ENCODE data around the gene CDK5R2. TPM values are rescaled to one million over a fixed set of nuclear protein-coding genes. Genes with fewer than 3 reads are reported as not detected.

CDK5R2 gene
- total and polyA plus RNA-seq, 10 donors: not detected

GRCh38 chr2:219010162-219010756 lies 50.8 kb downstream of the CDK5R2 start:
- Histone ChIP-seq H3K27me3 (replicated peaks in 1 of 7) (peaks cover 0 to 67% (median 11%) of the 10 kb centered on the region in 7 donors), H3K4me1 (no peaks in the 10 kb centered on the region), H3K27ac (no peak overlapping the region), H3K9me3 (peaks cover 0 to 7% (median 0%) of the 10 kb centered on the region in 8 donors), H3K4me3 (no peak overlapping the region), H3K36me3 (no peaks in the 10 kb centered on the region)
- WGBS, 5 donors: 34 to 61% (median 51%) methylated on average over 6 of the region's 6 CpGs
- no peak for DNase-seq
- intact Hi-C loops (cut with DNase I; ENCODE audit: low total_unique reads): no loop called here
- TF ChIP-seq POLR2AphosphoS5 (IDR thresholded peaks at IDR 0.05): no peak
- TF ChIP-seq CTCF (IDR thresholded peaks at IDR 0.05 in 8 of 11, conservative IDR thresholded peaks at IDR 0.05 in 3 of 11): peak in 4 of 11 experiments; percentile 13 to 30 (median 21)
- no peak for TF ChIP-seq POLR2A (IDR thresholded peaks at IDR 0.05)

GRCh38 chr2:219010873-219011272 lies 51.4 kb downstream of the CDK5R2 start:
- H3K4me1 ChIP-seq: no peaks in the 10 kb centered on the region
- H3K36me3 ChIP-seq: no peaks in the 10 kb centered on the region
- no peak for DNase-seq
- peaks cover 0 to 7% (median 0%) of the 10 kb centered on the region in 8 donors for H3K9me3 ChIP-seq
- intact Hi-C loops (cut with DNase I; ENCODE audit: low total_unique reads): no loop called here
- TF ChIP-seq CTCF (IDR thresholded peaks at IDR 0.05 in 8 of 11, conservative IDR thresholded peaks at IDR 0.05 in 3 of 11) (no peak), POLR2AphosphoS5 (IDR thresholded peaks at IDR 0.05) (no peak), POLR2A (IDR thresholded peaks at IDR 0.05) (no peak)
- no peak overlapping the region for H3K27ac ChIP-seq
- no peak overlapping the region for H3K4me3 ChIP-seq
- peaks cover 0 to 61% (median 5%) of the 10 kb centered on the region in 7 donors for H3K27me3 ChIP-seq (replicated peaks in 1 of 7)
- 83 to 91% (median 85%) methylated on average over 5 of the region's 5 CpGs for WGBS, 5 donors

Small RNAs within 50 kb of the gene (microRNA-seq; reads per million reads assigned to microRNA genes)
- 56.7 to 173 (median 56.8) reads per million in 3 donors for gene MIR375

Small RNAs within 50 kb of the gene (small RNA-seq; reads per million reads assigned to genes)
- gene MIR375 (3.9 to 8.1 (median 5.1) reads per million in 4 donors), gene RNU6-642P (0 reads per million in 4 donors)

Other genes with a start within 250 kb of the CDK5R2 start
- 10 to 100 TPM; 14.5 to 40.5 (median 28.6) TPM for gene TTLL4, start 248.8 kb upstream of the CDK5R2 start, total RNA-seq
- gene TTLL4, start 248.8 kb upstream of the CDK5R2 start, polyA plus RNA-seq: 10 to 100 TPM in 2 of 3 donors, 1 to 10 TPM in 1; 6.2 to 13.7 (median 12.0) TPM
- gene CYP27A1, start 177.5 kb upstream of the CDK5R2 start, total RNA-seq: 10 to 100 TPM; 11.6 to 24.9 (median 17.2) TPM
- 10 to 100 TPM in 2 of 3 donors, 1 to 10 TPM in 1; 8.7 to 65.5 (median 13.2) TPM for gene CYP27A1, start 177.5 kb upstream of the CDK5R2 start, polyA plus RNA-seq
- gene PRKAG3, start 127.9 kb upstream of the CDK5R2 start, total RNA-seq: not detected
- gene PRKAG3, start 127.9 kb upstream of the CDK5R2 start, polyA plus RNA-seq: not detected
- 10 to 100 TPM in 3 of 7 donors, 1 to 10 TPM in 4; 2.2 to 10.9 (median 10.0) TPM for gene WNT6, start 99.9 kb upstream of the CDK5R2 start, total RNA-seq
- gene WNT6, start 99.9 kb upstream of the CDK5R2 start, polyA plus RNA-seq: 1 to 10 TPM; 1.1 to 4.0 (median 1.1) TPM
- 1 to 10 TPM; 1.6 to 7.9 (median 3.5) TPM for gene WNT10A, start 78.8 kb upstream of the CDK5R2 start, total RNA-seq
- 1 to 10 TPM; 1.5 to 2.5 (median 1.5) TPM for gene WNT10A, start 78.8 kb upstream of the CDK5R2 start, polyA plus RNA-seq
- gene FEV, start 25.5 kb downstream of the CDK5R2 start, total RNA-seq: not detected
- not detected for gene FEV, start 25.5 kb downstream of the CDK5R2 start, polyA plus RNA-seq
- gene CRYBA2, start 33.8 kb downstream of the CDK5R2 start, total RNA-seq: not detected
- gene CRYBA2, start 33.8 kb downstream of the CDK5R2 start, polyA plus RNA-seq: not detected
- gene CFAP65, start 81.8 kb downstream of the CDK5R2 start, total RNA-seq: under 1 TPM in 1 of 7 donors, not detected in 6; 0.28 TPM
- not detected for gene CFAP65, start 81.8 kb downstream of the CDK5R2 start, polyA plus RNA-seq
- not detected for gene IHH, start 101.3 kb downstream of the CDK5R2 start, total RNA-seq
- under 1 TPM in 2 of 3 donors, not detected in 1; 0.06 to 0.13 TPM for gene IHH, start 101.3 kb downstream of the CDK5R2 start, polyA plus RNA-seq
- 10 to 100 TPM; 13.3 to 25.9 (median 16.6) TPM for gene NHEJ1, start 201.1 kb downstream of the CDK5R2 start, total RNA-seq
- 1 to 10 TPM; 5.5 to 7.9 (median 7.8) TPM for gene NHEJ1, start 201.1 kb downstream of the CDK5R2 start, polyA plus RNA-seq
- gene SLC23A3, start 210.4 kb downstream of the CDK5R2 start, total RNA-seq: 1 to 10 TPM; 1.5 to 5.0 (median 3.5) TPM
- 1 to 10 TPM; 1.2 to 2.2 (median 1.3) TPM for gene SLC23A3, start 210.4 kb downstream of the CDK5R2 start, polyA plus RNA-seq
- 10 to 100 TPM; 51.3 to 80.8 (median 66.4) TPM for gene CNPPD1, start 217.3 kb downstream of the CDK5R2 start, total RNA-seq
- 10 to 100 TPM; 53.5 to 65.2 (median 65.2) TPM for gene CNPPD1, start 217.3 kb downstream of the CDK5R2 start, polyA plus RNA-seq
- gene RETREG2, start 218.6 kb downstream of the CDK5R2 start, total RNA-seq: 100 to 1,000 TPM in 2 of 7 donors, 10 to 100 TPM in 5; 51.5 to 101 (median 76.3) TPM
- 10 to 100 TPM; 30.0 to 47.2 (median 32.8) TPM for gene RETREG2, start 218.6 kb downstream of the CDK5R2 start, polyA plus RNA-seq
- gene ZFAND2B, start 247.1 kb downstream of the CDK5R2 start, total RNA-seq: 10 to 100 TPM; 46.3 to 77.7 (median 49.8) TPM
- 10 to 100 TPM; 39.4 to 63.6 (median 55.0) TPM for gene ZFAND2B, start 247.1 kb downstream of the CDK5R2 start, polyA plus RNA-seq

Data from spleen (tissue), 11 donors.